ENCODE data around the gene PSMD4.
"Not testable (repeated sequence)": the region's sequence is repeated elsewhere in the genome, so short reads cannot be mapped to it uniquely, and the experiment has no call there.

The PSMD4 gene

DNA sequence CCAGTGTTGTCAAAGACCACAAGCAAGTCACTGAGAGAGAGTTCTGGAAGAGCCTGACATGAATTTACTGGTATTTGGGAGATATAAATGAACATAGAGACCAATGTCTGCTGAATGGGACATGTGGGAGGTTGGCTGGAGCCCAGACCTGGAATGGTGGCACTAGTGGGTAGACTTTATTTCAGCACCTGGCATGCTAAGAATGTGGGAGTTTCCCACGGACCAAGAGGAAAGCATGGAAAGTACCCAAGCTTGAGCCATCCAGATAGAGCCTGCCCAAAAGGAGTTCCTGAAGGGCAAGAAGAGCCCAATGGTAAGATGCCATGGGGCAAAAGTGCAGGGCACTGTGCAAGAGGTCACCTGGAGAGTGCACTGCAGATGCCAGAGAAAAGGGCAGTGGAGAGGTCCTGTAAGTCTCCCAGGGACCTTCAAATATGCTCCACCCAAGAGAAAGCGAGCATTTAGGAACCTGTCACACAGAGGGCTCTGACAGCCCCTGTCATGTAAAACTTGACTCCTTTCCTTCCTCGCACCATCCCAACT lies 19.5 kb downstream of the PSMD4 start:
- no peak for DNase-seq

DNA sequence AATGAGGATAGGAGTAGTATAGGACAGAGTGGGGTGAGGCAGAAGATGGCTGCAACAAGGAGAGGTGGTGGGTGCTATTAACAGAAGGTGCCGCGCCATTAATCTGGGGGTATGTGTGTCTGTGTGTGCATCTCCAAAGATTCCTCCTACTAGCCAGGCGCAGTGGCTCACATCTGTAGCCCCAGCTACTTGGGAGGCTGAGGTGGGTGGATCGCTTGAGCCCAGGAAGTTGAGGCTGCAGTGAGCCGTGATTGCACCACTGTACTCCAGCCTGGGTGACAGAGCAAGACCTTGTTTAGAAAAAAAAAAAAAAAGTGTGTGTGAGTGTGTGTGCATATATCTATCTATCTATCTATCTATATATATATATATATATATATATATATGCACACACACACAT lies 20.8 kb downstream of the PSMD4 start:
- DNase-seq, result not testable (repeated sequence)

DNA sequence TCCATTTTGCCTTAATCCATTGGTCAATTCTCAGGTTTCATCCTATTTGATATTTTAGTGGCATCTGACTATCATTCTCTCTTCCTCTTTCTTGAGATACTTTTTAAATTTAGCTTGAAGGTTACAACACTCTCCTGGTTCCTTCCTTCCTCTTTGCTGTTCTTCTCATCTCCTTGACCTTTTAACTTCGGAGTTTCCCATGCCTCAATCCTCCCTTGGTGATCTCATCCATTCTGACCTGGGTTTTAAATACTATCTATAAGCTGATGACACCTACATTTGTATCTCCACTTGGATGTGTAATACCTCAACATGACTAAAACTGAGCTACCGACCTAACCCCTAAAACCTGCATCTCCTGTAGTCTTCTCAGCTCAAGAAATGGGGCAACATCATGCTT lies 22.7 kb downstream of the PSMD4 start:
- no peak for DNase-seq

DNA sequence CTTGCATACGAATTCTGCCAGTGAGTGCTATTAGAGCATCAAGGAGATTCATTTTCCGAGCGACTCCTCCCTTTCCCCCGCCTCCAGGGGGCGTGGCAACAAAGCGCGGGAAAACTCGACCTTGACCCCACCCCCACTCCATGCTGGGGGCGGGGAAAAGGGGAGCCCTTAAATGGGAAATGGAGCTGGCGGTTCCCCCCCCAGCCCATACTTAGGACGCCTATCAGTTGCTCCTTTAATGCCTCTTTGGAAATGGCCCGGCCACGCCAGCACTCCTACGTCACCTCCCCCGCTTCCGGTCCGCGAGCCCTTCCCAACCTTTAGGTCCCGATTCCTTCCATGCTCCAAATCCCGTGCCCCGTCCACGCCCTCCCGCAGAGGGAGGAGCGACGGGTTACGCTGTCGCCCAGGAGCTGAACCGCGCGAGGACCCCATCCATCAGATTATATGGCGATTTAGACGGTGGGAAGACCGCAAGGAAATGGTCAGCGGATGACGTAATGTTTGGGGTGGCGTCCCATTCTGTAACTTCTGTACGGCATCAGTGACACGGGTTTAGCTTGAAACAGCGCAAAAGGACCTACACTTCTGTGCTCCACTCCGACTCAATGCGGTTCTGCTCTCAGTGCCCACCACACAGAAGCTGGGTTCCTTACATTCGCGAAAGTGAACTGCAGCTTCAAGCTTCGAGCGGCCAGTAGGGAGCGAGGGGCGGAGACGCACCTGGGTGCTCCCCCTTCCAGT lies 26.9 kb downstream of the PSMD4 start:
- DNase-seq, result peak; percentile 63 to 96 (median 95)

DNA sequence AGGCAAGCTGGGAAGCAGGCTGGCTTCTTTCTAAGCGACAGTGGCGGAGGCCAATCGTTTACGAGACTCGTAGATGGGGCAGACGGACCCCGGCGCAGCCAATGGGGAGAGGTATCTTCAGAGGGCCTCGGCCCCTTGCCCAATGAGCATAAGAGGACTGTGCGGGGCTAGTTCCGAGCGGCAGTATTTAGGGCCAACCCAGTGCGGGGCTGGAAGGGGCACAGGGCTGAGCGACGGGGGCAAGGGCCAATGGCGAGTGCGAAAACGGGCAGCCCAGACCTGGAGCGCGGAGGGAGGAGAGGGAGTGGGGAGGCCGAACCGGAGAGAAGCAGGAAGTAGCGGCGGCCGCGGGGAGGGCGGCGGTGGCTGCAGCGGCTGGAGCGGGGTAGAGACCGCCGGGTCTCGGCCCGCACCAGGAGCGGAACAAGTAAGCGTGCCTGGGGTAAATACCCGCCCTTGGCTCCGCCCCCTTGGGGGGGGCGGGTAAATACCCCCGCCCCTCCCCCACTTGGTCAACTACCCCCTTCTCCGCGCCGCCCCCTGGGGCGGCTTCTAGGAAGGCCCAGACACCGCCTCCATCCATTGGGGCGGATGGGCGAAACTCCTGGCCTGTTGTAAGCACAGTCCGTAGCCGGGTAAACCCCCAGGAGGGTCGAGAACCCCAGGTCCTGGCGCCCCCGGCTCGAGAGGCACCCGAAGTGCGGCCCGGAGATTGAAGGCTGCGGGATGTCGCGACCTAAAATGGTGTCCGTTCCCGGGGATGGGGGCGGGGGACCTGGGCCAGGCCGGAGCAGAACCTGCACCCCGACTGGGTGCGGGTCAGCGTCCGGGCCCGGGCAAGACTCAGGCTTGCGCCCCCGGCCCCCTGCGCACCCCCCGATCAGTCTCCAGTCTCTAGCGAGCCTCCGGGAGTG lies 27.7 kb downstream of the PSMD4 start, which contains the start of gene ZNF687:
Gene ZNF687 (plus strand): TSS at position 331 of the 914 bp plus-strand sequence. CDS start 3,993 bp downstream, outside the sequence.
- peak; percentile 96 to 100 (median 99) for DNase-seq

DNA sequence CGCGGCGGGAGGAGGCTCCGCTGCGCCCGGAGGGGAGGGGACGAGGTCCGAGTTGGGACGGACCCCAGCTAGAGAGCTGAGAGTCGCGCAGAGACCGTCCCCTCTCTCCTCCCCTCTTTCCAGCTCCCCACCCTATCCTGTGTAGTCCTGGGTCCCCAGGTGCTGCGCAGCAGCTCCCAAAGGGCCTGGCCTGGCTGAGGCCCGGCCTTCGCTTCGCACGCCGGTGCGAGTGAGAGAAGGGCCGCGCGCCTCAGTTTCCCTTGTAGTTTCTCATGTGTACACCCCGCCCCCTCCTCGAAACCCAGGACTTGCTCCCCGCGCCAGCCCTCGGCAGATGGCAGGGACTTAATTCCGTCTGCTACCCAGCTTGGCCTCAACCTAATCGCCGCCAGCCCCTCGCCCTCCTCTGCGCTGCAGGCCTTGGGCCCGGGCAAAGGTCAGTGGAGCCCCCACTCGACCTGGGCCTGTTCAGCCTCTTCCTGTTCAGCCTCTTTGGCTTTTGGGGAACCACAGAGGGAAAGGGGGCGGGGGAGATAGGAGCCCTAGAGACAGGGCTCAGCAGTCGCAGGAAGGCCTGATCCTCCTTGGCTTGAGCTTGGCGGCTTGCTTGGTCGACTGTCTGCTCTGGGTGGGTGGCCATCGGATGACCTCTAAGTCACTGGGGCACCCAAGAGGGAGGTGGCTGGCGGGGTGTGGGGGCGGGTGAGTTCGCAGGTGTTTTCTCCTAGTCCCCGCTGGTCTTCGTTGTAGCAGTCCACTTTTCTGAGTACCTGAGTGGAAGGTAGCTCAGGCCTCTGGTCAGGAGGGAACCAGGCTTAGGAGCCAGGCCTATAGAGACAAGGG lies 28.6 kb downstream of the PSMD4 start:
- DNase-seq, result peak in 9 of 14 donors; percentile 13 to 66 (median 29)

DNA sequence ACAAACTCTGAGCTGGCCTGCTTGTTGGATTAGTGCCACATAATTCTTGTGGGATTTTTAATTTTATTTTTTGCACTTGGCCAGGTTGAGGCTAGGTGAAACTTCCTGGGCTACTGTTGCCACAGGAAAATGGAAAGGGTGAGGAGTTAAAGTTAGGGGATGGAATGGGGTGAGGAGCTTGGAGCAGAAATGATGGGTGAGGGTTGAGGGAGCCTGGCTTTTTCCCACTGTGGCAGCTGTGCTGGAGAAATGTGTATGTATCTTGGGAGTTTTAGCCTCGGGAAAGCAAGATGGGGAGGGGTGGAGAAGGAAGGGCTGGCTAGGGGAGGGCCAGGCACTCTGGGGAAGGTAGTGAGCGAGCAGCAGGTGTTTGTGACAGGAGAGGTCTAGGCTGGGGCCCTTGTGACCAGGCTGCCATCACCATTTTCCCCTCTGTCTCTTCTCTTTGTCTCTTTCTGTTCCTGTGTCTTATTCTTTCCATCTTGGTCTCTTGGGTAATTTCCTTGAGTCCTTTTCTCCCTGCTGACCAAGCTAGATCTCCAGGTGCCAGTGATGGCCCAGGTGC lies 29.6 kb downstream of the PSMD4 start:
- DNase-seq, result no peak

DNA sequence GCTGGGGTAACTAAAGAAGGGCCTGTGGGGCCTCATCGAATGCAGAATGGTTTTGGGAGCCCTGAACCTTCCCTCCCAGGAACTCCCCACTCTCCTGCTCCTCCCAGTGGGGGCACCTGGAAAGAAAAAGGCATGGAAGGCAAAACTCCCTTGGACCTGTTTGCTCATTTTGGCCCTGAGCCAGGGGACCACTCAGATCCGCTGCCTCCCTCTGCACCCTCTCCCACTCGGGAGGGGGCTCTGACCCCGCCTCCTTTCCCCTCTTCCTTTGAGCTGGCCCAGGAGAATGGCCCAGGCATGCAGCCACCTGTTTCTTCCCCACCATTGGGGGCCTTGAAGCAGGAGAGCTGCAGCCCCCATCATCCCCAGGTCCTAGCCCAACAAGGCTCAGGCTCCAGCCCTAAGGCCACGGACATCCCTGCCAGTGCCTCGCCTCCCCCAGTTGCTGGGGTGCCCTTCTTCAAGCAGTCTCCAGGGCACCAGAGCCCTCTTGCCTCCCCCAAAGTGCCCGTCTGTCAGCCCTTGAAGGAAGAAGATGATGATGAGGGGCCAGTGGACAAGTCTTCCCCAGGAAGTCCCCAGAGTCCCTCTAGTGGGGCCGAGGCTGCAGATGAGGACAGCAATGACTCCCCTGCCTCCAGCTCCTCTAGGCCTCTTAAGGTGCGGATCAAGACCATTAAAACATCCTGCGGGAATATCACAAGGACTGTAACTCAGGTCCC lies 32.2 kb downstream of the PSMD4 start:
- DNase-seq, result no peak

DNA sequence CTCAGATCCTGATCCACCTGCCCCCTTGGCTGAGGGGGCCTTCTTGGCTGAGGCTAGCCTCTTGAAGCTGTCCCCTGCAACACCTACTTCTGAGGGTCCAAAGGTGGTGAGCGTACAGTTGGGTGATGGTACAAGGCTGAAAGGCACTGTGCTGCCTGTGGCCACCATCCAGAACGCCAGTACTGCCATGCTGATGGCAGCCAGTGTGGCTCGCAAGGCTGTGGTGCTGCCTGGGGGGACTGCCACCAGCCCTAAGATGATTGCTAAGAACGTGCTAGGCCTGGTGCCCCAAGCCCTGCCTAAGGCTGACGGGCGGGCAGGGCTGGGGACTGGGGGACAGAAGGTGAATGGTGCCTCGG lies 32.8 kb downstream of the PSMD4 start:
- DNase-seq, result no peak

DNA sequence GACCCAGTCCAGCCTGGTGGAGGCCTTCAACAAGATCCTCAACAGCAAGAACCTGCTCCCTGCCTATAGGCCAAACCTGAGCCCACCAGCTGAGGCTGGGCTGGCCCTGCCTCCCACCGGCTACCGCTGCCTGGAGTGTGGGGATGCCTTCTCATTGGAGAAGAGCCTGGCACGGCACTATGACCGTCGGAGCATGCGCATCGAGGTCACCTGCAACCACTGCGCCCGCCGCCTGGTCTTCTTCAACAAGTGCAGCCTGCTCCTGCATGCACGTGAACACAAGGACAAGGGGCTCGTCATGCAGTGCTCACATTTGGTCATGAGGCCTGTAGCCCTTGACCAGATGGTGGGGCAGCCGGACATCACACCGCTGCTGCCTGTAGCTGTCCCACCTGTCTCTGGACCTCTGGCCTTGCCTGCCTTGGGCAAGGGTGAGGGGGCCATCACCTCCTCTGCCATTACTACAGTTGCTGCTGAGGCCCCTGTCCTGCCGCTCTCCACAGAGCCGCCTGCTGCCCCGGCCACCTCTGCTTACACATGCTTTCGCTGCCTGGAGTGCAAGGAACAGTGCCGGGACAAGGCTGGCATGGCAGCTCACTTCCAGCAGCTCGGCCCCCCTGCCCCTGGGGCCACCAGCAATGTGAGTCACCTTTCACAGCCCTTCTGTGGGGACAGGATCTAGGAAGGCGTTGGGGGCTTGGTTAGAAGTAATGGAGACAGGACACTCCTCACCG lies 33.4 kb downstream of the PSMD4 start:
- no peak for DNase-seq

DNA sequence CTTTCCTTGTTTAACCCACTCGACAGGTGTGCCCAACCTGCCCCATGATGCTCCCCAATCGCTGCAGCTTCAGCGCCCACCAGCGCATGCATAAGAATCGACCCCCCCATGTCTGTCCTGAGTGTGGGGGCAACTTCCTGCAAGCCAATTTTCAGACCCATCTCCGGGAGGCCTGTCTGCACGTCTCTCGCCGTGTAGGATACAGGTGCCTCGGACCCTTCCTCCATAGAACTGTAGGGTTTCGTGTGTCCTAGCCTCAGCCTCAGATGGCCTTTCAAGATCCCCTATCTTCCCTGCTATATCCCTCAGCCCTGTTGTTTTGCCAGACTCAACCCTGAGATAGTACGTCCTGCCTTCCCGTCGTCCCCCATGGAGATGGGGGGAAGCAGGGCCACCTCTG lies 34.0 kb downstream of the PSMD4 start:
- DNase-seq, result no peak

DNA sequence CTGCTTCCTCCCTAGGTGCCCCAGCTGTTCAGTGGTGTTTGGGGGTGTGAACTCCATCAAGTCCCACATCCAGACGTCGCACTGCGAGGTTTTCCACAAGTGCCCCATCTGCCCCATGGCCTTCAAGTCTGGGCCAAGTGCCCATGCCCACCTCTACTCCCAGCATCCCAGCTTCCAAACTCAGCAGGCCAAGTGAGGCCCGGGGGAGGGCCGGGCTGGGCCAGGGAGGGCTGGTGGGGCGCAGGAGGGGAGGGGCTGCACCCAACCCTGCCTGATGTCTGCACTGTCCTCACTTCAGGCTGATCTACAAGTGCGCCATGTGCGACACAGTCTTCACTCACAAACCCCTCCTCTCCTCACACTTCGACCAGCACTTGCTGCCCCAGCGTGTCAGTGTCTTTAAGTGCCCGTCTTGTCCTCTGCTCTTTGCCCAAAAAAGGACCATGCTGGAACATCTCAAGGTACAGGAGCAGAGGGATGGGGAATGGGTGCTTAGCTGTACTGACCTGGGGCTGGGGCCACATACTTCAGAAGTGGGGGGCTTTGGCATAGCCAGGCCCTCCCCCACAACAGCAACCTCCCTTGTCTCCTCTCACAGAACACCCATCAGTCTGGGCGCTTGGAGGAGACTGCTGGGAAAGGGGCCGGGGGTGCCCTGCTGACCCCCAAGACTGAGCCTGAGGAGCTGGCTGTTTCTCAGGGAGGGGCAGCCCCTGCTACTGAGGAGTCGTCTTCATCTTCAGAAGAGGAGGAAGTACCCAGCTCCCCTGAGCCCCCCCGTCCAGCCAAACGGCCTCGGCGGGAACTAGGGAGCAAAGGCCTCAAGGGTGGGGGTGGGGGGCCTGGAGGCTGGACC lies 34.8 kb downstream of the PSMD4 start:
- no peak for DNase-seq

DNA sequence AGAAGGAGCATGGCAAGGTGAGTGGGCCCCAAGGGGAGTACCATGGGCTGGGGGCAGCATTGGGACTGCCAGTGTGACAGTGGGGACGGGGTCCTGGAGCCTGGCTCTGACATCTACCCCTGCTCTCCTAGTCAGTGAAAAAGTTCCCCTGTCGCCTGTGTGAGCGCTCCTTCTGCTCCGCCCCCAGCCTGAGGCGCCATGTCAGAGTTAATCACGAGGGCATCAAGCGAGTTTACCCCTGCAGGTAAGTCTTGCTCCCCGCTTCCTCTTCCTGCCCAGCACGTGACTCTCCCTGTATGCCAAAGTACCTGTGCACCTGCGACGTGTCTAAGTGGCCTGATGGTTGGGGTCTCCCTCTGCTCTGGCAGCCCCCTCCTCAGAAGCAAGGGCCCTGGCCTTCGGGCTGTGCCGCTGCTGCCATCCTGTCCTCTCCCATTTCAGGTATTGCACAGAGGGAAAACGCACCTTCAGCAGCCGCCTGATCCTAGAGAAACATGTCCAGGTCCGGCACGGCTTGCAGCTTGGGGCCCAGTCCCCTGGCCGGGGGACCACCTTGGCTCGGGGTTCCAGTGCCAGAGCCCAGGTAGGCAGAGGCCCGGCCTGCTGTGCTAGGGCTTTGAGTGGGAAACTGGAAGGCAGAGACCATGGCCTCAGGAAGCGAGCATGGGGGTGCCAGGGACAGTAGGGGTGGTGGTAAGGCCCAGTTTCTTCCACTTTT lies 35.6 kb downstream of the PSMD4 start:
- no peak for DNase-seq

DNA sequence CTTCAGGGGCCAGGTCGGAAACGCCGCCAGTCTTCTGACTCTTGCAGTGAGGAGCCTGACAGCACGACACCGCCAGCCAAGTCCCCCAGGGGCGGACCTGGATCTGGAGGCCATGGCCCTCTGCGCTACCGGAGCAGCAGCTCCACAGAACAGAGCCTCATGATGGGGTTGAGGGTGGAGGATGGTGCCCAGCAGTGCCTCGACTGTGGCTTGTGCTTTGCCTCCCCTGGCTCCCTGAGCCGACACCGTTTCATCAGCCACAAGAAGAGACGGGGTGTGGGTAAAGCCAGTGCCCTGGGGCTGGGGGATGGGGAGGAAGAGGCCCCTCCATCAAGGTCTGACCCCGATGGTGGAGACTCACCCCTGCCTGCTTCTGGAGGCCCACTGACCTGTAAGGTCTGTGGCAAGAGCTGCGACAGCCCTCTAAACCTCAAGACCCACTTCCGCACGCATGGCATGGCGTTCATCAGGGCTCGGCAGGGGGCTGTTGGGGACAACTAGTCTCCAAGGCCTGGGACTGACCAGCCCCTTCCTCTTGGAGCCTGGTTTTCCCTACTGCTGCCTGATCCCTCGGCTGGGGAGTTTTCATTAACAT lies 36.3 kb downstream of the PSMD4 start:
- no peak for DNase-seq

DNA sequence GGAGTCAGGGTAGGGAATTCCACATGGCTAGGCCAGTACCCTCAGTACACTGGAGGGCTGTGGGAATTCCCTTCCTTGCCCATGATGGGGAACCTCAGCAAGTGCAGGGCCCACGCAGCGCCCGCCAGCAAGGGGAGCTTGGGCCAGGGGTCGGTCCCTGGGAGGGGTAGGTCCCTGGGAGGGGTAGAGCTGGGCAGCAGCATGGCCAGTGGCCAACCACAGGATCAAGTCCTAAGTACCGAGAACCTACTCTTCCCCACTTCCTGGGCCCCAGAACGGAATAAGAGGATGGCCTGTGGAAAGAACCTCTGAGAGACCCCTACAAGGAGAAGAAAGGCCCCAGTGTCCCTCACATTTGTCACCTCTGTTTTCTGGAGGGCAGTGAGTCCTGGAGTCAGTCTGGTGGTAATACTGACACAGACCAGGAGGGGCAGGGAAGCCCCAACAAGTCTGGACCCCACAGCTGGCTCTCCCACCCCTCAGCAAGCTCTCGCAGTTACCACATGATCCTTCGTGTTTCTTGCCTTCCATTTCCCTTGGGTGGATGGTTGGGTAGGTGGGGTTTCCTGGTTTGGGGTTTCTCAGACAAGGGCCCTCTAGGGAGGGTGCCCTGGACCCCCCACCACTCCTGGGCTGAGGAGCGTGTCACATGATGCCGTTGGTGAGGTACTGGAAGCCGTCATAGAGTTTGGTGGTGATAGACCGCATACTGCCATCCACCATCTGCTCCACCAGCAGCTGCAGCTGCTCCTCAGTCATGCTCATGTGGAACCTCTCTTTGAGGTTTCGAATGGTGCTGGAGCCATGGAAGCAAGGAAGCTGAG lies 37.9 kb downstream of the PSMD4 start:
- DNase-seq, result no peak

DNA sequence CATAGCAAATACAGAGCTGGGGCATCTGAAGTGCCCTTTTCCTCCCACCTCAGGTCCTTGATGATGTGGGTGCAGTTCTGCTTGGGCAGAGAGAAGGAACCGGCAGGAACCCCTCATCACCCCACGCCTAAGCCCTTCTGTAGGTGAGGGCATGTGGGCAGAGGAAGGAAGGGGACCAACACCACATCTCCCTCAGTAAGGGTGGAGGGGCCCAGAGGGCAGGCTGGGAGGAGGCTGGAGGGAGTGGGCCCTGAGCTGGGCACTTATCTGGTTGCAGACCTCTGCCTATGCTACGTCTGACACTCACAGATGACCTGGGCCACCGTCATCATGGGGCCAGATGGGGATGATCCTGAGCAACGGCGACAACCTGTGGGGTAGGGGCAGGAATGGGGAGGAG lies 38.6 kb downstream of the PSMD4 start:
- DNase-seq, result no peak

DNA sequence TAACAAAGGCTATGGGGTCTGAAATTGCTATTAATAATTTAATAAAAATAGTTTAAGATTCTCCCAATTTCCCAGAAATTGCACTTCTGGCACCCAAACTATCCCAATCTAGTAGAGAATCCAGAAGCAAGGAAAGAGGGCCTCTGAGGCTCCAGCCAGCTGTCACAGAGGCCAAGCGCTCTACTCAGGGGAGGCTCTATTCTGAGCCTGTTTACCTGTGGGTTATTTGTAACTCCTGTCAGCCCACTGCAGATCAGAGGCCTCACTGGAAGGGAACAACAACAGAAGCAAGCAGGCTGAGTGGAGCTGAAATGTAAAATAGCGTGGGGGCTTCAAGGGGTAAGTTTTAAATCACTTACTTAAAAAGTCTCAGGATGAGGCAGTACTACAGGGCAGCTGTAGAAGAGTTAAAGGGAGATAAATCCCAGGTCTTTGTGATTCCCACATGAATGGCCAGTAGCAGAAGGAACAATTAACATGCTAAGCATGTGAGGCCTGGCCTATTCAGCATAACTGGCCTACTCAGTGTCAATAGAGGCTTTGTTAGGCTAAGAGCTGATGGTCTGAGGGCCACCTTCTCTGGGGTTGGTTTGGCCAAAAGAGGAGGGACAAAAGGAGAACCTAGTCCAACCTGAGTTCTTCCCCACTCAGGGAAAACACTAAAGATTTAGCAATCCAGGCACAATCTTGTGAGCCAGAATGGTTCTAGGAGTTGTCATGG lies 40.4 kb downstream of the PSMD4 start:
- peak in 9 of 14 donors; percentile 16 to 63 (median 35) for DNase-seq
